ENCODE results near the gene ARMC6. TPM values are rescaled to one million over a fixed set of nuclear protein-coding genes. Genes with fewer than 3 reads are reported as not detected.

ARMC6 gene
- total and polyA plus RNA-seq, 5 experiments from 2014 or later, result 18.1 to 42.4 (median 29.5) TPM

GRCh38 chr19:19057720-19058119 is 24.3 kb downstream of the ARMC6 start:
- Mint-ChIP-seq H3K27ac (no peak overlapping the region), H3K27me3 (no peaks in the 10 kb centered on the region), H3K36me3 (peaks cover 0 to 25% (median 2%) of the 10 kb centered on the region in 3 donors), H3K4me1 (peaks cover 0 to 4% (median 2%) of the 10 kb centered on the region in 4 donors), H3K9me3 (no peaks in the 10 kb centered on the region), H3K4me3 (no peak overlapping the region)
- POLR2A ChIA-PET, result interaction anchor here (0.7 kb wide), 1 partner anchor 109 kb away, joined by 6 read pairs; no protein-coding TSS in a partner anchor
- DNase-seq (no peak), ATAC-seq (no peak)

GRCh38 chr19:19059018-19059836 is 25.8 kb downstream of the ARMC6 start:
- H3K4me1 Mint-ChIP-seq, result peaks cover 1 to 13% (median 5%) of the 10 kb centered on the region in 4 donors
- peak overlapping the region in 1 of 10 donors; percentile 77 for H3K27ac Mint-ChIP-seq
- POLR2A ChIA-PET, result interaction anchor here (0.6 kb wide), 1 partner anchor 505 kb away, joined by 4 read pairs; no protein-coding TSS in a partner anchor
- peaks cover 0 to 18% (median 0%) of the 10 kb centered on the region in 3 donors for H3K36me3 Mint-ChIP-seq
- DNase-seq, result no peak
- no peaks in the 10 kb centered on the region for H3K27me3 Mint-ChIP-seq
- no peak for ATAC-seq
- no peak overlapping the region for H3K4me3 Mint-ChIP-seq
- no peaks in the 10 kb centered on the region for H3K9me3 Mint-ChIP-seq

DNA sequence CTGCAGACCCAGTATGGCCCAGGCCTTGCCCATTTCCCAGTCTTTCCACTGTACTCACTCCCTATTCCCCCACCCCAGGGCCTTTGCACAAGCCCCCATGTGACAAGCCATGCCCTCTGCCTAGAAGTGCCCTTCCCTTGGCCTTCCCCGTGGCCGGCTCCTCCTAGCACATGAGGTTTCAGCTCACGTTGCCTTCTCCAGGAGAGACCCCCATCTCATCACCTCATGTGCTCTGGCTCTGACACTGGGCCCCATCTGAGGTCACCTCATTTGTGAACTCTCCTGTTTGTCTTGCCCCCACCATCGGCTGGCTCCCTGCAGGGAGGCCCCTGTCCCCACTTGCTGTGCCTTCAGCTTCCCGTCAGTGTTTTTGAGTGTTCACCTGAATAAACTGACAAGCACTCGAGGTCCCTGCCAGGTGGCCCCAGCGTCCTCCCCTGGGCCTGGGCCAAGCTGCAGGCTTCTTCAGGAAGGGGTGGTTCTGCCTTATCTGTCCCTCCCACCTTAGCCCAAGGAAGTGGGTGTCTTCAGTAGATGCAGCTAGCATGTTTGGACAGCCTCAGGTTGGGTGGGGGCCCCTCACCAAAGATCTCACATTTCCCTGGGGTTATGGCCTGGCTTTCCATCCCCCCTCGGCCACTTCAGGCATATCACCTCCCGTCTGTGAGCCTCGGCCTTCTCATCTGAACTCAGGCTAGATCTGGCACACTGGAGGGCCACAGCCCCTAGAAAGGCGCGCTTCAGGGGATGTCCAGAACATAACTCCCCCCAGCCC is 26.6 kb downstream of the ARMC6 start:
- H3K36me3 Mint-ChIP-seq, result peaks cover 0 to 18% (median 0%) of the 10 kb centered on the region in 3 donors
- H3K27ac Mint-ChIP-seq, result peak overlapping the region in 3 of 10 donors; percentile 64 to 77 (median 67)
- no peaks in the 10 kb centered on the region for H3K9me3 Mint-ChIP-seq
- H3K27me3 Mint-ChIP-seq, result no peaks in the 10 kb centered on the region
- peak overlapping the region in 1 of 10 donors; percentile 16 for H3K4me3 Mint-ChIP-seq
- no peak for ATAC-seq
- no peak for DNase-seq
- H3K4me1 Mint-ChIP-seq, result peaks cover 9 to 16% (median 11%) of the 10 kb centered on the region in 4 donors
- POLR2A ChIA-PET, result interaction anchor here (0.6 kb wide), 1 partner anchor 506 kb away, joined by 4 read pairs; no protein-coding TSS in a partner anchor

- DNase-seq, result no peak
- Mint-ChIP-seq H3K4me3 (peak overlapping the region in 3 of 10 donors; percentile 15 to 58 (median 27)), H3K27me3 (no peaks in the 10 kb centered on the region), H3K9me3 (no peaks in the 10 kb centered on the region), H3K27ac (peak overlapping the region in 1 of 10 donors; percentile 65), H3K4me1 (peaks cover 10 to 27% (median 17%) of the 10 kb centered on the region in 4 donors), H3K36me3 (peaks cover 0 to 13% (median 0%) of the 10 kb centered on the region in 3 donors)
- POLR2A ChIA-PET, result no interaction called here
- ATAC-seq, result no peak
These were observed 28.1 kb downstream of the ARMC6 start for GRCh38 chr19:19061506-19061905.

- no peaks in the 10 kb centered on the region for H3K27me3 Mint-ChIP-seq
- peaks cover 0 to 13% (median 0%) of the 10 kb centered on the region in 3 donors for H3K36me3 Mint-ChIP-seq
- DNase-seq (no peak), ATAC-seq (no peak)
- no peaks in the 10 kb centered on the region for H3K9me3 Mint-ChIP-seq
- peak overlapping the region in 8 of 10 donors; percentile 43 to 92 (median 76) for H3K27ac Mint-ChIP-seq
- peak overlapping the region; percentile 84 to 97 (median 92) for H3K4me3 Mint-ChIP-seq
- POLR2A ChIA-PET, result interaction anchor here (1.0 to 1.8 kb wide), 6 partner anchors 24 to 259 kb away, joined by 3 to 4 read pairs (median 4); partner anchors contain the start of genes COPE and DDX49
- H3K4me1 Mint-ChIP-seq, result peaks cover 10 to 38% (median 25%) of the 10 kb centered on the region in 4 donors
These were observed 29.2 kb downstream of the ARMC6 start for GRCh38 chr19:19062454-19063182.

DNA sequence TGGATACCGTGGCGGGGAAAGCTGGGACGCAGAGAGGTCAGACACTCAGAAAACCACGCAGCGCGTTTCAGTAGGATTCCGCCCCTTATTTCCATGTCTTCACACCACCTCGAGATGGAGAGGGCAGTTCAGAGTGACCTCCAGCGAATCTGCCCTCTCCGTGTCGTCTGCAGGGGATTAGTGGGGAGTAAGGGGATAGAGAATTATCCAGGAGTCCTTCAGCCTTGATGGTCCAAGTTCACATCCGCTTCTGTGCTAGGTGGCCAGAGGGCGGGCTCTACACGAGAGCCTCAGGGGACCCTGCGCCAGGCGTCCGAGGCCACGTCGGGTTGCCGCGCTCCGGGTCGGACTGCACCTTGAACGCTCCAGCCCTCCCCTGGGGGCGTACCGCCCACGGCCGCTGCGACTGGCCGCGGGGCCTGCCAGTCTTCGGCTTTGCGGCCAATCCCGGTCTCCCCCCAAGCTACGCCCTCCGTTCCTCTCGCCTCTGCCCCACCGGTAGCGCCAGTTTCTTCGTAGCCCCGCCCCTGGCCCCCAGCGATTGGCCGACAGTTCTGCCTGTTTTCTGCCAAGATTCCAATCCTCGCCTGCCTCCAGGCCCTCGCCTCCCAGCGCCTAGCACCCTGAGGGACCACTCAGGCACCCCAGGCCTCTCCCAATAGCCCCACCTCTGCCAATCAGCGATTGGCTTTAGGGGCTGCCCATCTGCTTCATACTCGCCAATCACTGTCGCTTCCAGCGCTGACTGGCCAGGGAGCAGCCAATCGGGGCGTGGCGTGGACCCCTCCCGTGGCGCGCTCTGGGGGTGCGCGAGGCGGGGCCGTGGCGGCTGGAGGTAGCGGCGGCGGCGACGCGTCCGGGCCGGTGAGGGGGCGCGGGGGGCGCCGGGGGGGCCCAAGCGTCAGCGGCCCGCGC is 30.0 kb downstream of the ARMC6 start, which contains the start of gene SLC25A42:
TSS of gene SLC25A42 (plus strand) at position 812 of the 915 bp plus-strand sequence. CDS start 32,131 bp downstream, outside the sequence.
- Mint-ChIP-seq H3K27ac (peak within 1 kb of the TSS; percentile 67 to 92 (median 86)), H3K9me3 (no peaks in the 10 kb centered on the region), H3K4me3 (peak within 1 kb of the TSS; percentile 84 to 97 (median 92)), H3K4me1 (peaks cover 10 to 41% (median 27%) of the 10 kb centered on the region in 4 donors), H3K36me3 (peaks cover 0 to 8% (median 0%) of the 10 kb centered on the region in 3 donors), H3K27me3 (no peaks in the 10 kb centered on the region)
- ATAC-seq (peak; percentile 94), DNase-seq (peak; percentile 95 to 100 (median 100))
- POLR2A ChIA-PET, result interaction anchor here (0.7 to 1.8 kb wide), 7 partner anchors 24 to 258 kb away, joined by 3 to 4 read pairs (median 3); partner anchors contain the start of genes COPE and DDX49

DNA sequence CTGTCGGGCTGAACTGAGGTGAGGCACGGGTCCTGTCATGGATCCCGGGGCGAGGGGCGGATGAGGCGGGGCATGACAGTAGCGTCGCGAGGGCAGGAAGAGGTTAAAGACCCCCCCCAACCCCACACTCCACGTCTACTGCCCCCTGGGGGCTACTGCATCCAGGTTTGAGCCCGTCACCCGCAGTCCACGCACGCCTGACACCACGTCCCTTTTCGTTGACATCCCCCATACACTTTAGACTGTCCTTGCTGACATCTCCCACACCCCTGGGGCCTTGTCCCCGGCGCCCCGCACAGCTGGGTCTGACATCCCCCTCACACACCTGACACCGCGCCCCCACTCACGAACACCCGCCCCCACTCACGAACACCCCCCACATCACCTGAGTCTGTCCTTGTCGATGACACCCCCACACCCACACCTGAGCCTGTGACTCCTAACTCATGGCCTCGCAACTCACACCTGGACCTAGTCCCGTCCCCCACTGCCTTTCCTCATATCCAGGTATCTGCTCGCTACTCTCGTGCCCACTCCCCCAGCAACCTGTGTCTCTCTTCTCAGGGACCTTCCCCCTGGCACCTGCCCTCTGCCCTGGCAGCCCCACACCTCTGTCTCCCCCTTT is 30.8 kb downstream of the ARMC6 start:
- H3K4me3 Mint-ChIP-seq, result peak overlapping the region; percentile 84 to 97 (median 92)
- H3K27ac Mint-ChIP-seq, result peak overlapping the region; percentile 60 to 92 (median 82)
- POLR2A ChIA-PET, result interaction anchor here (0.5 to 1.8 kb wide), 6 partner anchors 24 to 145 kb away, joined by 3 to 4 read pairs (median 4); partner anchors contain the start of genes COPE and DDX49
- ATAC-seq, result peak; percentile 31 to 41
- H3K27me3 Mint-ChIP-seq, result no peaks in the 10 kb centered on the region
- peak in 1 of 10 donors; percentile 10 for DNase-seq
- no peaks in the 10 kb centered on the region for H3K9me3 Mint-ChIP-seq
- H3K4me1 Mint-ChIP-seq, result peaks cover 10 to 46% (median 31%) of the 10 kb centered on the region in 4 donors
- peaks cover 0 to 4% (median 0%) of the 10 kb centered on the region in 3 donors for H3K36me3 Mint-ChIP-seq

DNA sequence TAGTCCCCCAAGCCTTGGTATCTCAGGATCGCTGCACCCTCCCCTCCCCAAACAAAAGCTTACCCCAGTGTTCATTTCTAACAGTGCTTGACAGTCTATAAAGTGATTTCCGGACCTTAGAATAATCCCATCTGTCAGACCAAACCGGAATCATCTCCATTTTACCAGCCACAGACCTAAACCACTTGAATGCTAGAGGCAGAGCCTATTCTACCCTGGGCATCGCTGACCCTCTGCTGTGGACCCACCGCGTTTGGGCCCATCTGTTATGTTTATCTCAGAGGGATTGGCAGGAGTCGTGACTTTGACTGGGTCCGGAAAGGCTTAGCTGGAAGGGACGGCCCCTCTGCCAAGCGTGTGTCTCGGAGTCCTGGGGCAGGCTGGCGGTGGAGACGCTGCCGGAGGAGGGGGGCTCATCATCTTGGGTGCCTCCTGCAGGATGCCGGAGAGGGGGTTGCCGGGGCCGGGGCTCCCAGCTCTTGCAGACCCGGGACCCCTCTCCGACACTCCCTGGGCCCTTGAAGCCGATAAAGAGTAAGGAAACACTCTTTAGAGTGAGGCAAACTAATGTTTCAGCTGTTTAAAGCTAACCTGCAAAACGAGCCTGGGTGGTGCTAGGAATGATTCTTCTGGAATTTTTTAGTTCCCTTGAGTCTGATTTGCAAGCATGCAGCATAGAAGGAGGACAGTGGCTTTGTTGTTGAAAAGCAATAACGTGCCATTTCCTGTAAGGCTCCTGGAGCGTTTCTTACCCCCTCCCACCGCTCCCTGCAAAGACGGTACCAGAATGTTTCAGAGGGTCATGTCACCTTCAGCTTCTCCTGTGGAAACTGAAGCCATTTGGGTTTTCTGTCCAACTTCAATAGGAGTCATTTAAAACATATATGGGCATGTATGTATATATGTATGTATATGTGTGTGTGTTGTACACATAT is 31.7 kb downstream of the ARMC6 start:
- H3K4me1 Mint-ChIP-seq, result peaks cover 11 to 52% (median 36%) of the 10 kb centered on the region in 4 donors
- POLR2A ChIA-PET, result interaction anchor here (0.5 to 0.7 kb wide), 3 partner anchors 10 to 135 kb away, joined by 3 to 6 read pairs (median 4); no protein-coding TSS in a partner anchor
- ATAC-seq (no peak), DNase-seq (peak in 4 of 10 donors; percentile 9 to 28 (median 26))
- H3K27ac Mint-ChIP-seq, result peak overlapping the region; percentile 67 to 92 (median 82)
- peak overlapping the region; percentile 84 to 97 (median 92) for H3K4me3 Mint-ChIP-seq
- H3K36me3 Mint-ChIP-seq, result peaks cover 0 to 8% (median 0%) of the 10 kb centered on the region in 3 donors
- no peaks in the 10 kb centered on the region for H3K27me3 Mint-ChIP-seq
- H3K9me3 Mint-ChIP-seq, result no peaks in the 10 kb centered on the region

DNA sequence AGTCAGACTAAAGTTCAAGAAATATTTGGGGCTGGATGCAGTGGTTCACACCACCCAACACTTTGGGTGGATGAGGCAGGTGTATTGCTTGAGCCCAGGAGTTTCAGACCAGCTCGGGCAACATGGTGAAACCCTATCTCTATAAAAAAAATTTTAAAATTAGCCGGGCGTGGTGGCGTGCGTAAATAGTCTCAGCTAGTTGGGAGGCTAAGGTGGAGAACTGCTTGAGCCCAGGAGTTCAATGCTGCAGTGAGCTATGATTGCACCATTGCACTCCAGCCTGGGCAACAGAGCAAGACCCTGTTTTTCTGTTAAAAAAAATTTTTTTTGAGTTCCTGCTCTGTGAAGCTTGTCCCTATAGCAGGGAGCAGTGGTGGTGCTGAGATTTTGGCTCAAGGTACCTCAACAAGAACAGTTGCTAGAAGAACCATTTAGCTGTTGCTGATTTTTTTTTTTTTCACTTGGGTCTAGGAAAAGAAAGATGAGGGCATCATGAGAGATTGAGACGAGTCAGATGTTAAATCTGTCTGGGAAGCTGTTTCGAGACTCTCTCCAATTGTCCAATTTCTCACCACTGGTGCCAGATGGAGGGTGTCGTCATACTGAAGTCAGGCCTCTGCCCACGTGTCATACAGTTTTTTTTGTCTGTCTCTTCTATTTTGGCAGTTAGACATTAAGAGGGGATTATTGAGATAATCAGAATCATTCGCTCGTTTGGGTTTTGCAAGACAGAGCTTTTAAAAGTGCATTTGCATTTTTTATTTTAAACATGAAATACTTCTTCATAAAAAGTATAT is 34.1 kb downstream of the ARMC6 start:
- H3K9me3 Mint-ChIP-seq, result no peaks in the 10 kb centered on the region
- ATAC-seq (no peak), DNase-seq (no peak)
- H3K27ac Mint-ChIP-seq, result peak overlapping the region in 9 of 10 donors; percentile 41 to 83 (median 63)
- peak overlapping the region in 5 of 10 donors; percentile 8 to 61 (median 42) for H3K4me3 Mint-ChIP-seq
- H3K4me1 Mint-ChIP-seq, result peaks cover 15 to 64% (median 40%) of the 10 kb centered on the region in 4 donors
- H3K36me3 Mint-ChIP-seq, result peaks cover 0 to 19% (median 3%) of the 10 kb centered on the region in 3 donors
- POLR2A ChIA-PET, result no interaction called here
- H3K27me3 Mint-ChIP-seq, result no peaks in the 10 kb centered on the region
